GM13977 (cell line): ENCODE measurements around the gene MYH6.
"Not testable (repeated sequence)": the region's sequence is repeated elsewhere in the genome, so short reads cannot be mapped to it uniquely, and the experiment has no call there.

Experiments used
- DNase-seq: peaks from one replicate; pipeline ENCODE4 v3.0.0; 2012; ENCODE audit warnings: low spot score
- CTCF ChIP-seq: IDR thresholded peaks from 2 replicates; pipeline ENCODE4 v1.5.1; 2012; ENCODE audit warnings: mild to moderate bottlenecking, control low read depth; ENCODE audit not compliant: insufficient read depth; ENCODE audit errors: extremely low read depth, missing control alignments
- in situ Hi-C: fragments of 300-500 bp; cut with MboI; formaldehyde crosslinking; loops from one replicate; pipeline ENCODE4 v1.12.0; 2022; ENCODE audit warnings: low sequenced_read_pairs, low pct_unique_long_range_greater_than_20kb, mixed read lengths, inconsistent platforms; ENCODE audit not compliant: unreplicated experiment

MYH6 gene

GRCh38 chr14:23407516-23408306 is at the start of gene MYH6:
TSS of gene MYH6 (minus strand) at chr14:23408273. CDS start at chr14:23407223, 1,050 bp downstream.
- in situ Hi-C loops, result no loop called here
- no peak for TF ChIP-seq CTCF
- DNase-seq, result no peak

GRCh38 chr14:23456883-23457586 is 49.0 kb upstream of the MYH6 start:
- DNase-seq, in situ Hi-C loops: not testable (repeated sequence)
- TF ChIP-seq CTCF, result peak; percentile 12

GRCh38 chr14:23454445-23454856 is 46.4 kb upstream of the MYH6 start:
- in situ Hi-C loops, result no loop called here
- DNase-seq, result no peak
- TF ChIP-seq CTCF, result no peak

GRCh38 chr14:23452237-23452636 is 44.2 kb upstream of the MYH6 start:
- in situ Hi-C loops, result no loop called here
- DNase-seq, result no peak
- no peak for TF ChIP-seq CTCF

GRCh38 chr14:23450379-23450778 is 42.3 kb upstream of the MYH6 start:
- in situ Hi-C loops, result no loop called here
- no peak for TF ChIP-seq CTCF
- DNase-seq, result no peak

- DNase-seq, result no peak
- in situ Hi-C loops, result no loop called here
- TF ChIP-seq CTCF, result no peak
Observed at GRCh38 chr14:23449314-23449713, 41.2 kb upstream of the MYH6 start.
